ENCODE results near the gene RABEP2. TPM values are rescaled to one million over a fixed set of nuclear protein-coding genes. Genes with fewer than 3 reads are reported as not detected.
"Not testable (repeated sequence)": the region's sequence is repeated elsewhere in the genome, so short reads cannot be mapped to it uniquely, and the experiment has no call there.

The RABEP2 gene
- total RNA-seq, 6 experiments from 2014 or later, result 19.8 to 24.9 (median 21.9) TPM

GRCh38 chr16:28931801-28932225, 6.8 kb upstream of the RABEP2 start, which contains the start of gene CD19:
TSS of gene CD19 (plus strand) at chr16:28931971. CDS start at chr16:28932001, 30 bp downstream.
- no peak for DNase-seq
- Mint-ChIP-seq H3K27ac (no peak within 1 kb of the TSS), H3K27me3 (ENCODE audit: insufficient read depth) (peaks cover 9% of the 10 kb centered on the region), H3K9me3 (no peaks in the 10 kb centered on the region), H3K36me3 (ENCODE audit: low read depth) (peaks cover 3% of the 10 kb centered on the region; the same call in 1 of the 2 replicates), H3K4me1 (ENCODE audit: low read depth) (peaks cover 9% of the 10 kb centered on the region; the same call in 1 of the 2 replicates), H3K4me3 (no peak within 1 kb of the TSS)
- TF ChIP-seq, protein P1, sequence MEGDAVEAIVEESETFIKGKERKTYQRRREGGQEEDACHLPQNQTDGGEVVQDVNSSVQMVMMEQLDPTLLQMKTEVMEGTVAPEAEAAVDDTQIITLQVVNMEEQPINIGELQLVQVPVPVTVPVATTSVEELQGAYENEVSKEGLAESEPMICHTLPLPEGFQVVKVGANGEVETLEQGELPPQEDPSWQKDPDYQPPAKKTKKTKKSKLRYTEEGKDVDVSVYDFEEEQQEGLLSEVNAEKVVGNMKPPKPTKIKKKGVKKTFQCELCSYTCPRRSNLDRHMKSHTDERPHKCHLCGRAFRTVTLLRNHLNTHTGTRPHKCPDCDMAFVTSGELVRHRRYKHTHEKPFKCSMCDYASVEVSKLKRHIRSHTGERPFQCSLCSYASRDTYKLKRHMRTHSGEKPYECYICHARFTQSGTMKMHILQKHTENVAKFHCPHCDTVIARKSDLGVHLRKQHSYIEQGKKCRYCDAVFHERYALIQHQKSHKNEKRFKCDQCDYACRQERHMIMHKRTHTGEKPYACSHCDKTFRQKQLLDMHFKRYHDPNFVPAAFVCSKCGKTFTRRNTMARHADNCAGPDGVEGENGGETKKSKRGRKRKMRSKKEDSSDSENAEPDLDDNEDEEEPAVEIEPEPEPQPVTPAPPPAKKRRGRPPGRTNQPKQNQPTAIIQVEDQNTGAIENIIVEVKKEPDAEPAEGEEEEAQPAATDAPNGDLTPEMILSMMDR (IDR thresholded peaks at IDR 0.05), result no peak

DNA sequence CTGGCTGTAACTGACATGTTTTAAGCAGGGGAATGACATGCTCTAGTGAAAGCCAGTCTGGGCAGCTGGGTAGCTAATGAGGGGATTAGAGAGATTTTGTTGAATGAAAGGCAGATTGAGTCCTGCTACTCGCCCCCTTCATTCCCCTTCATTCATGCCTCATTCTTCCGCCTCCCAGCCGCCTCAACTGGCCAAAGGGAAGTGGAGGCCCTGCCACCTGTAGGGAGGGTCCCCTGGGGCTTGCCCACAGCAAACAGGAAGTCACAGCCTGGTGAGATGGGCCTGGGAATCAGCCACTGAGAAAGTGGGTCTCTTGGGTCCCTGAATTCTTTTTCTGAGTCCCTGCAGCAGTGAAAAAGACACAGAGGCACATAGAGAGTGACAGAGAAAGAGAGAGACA, 5.6 kb upstream of the RABEP2 start:
- Mint-ChIP-seq H3K27ac (no peak overlapping the region), H3K36me3 (ENCODE audit: low read depth) (0 out of 2 replicates have a peak, but pooled peaks cover 3% of the 10 kb centered on the region), H3K27me3 (ENCODE audit: insufficient read depth) (peaks cover 10% of the 10 kb centered on the region), H3K9me3 (no peaks in the 10 kb centered on the region), H3K4me1 (ENCODE audit: low read depth) (peaks cover 5% of the 10 kb centered on the region; the same call in 1 of the 2 replicates), H3K4me3 (no peak overlapping the region)
- DNase-seq, result no peak
- TF ChIP-seq, protein P1 (IDR thresholded peaks at IDR 0.05), result no peak

DNA sequence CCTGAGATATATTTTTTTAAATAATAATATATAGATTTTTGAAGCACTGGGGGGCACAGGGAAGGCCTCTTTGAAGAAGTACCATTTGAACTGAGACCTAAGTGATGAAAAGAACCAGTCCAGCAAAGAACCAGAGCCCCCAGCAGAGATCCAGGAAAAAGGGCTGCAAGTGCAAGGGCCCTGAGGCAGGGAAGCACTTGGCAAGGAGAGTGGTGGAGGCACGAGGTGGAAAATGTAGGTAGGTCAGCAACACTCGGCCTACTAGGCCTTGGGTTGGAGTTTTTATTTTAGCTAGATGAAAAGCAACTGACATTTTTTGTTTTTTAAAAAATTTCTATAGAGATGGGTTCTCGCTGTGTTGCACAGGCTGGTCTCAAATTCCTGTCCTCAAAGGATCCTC, 5.2 kb upstream of the RABEP2 start:
- Mint-ChIP-seq H3K27ac (no peak overlapping the region), H3K27me3 (ENCODE audit: insufficient read depth) (peaks cover 11% of the 10 kb centered on the region), H3K9me3 (no peaks in the 10 kb centered on the region), H3K4me3 (no peak overlapping the region), H3K36me3 (ENCODE audit: low read depth) (0 out of 2 replicates have a peak, but pooled peaks cover 3% of the 10 kb centered on the region), H3K4me1 (ENCODE audit: low read depth) (peaks cover 5% of the 10 kb centered on the region; the same call in 1 of the 2 replicates)
- DNase-seq, result no peak
- TF ChIP-seq, protein P1 (IDR thresholded peaks at IDR 0.05), result no peak

GRCh38 chr16:28927815-28928214, 2.8 kb upstream of the RABEP2 start:
- H3K4me3 Mint-ChIP-seq, result no peak overlapping the region
- no peaks in the 10 kb centered on the region for H3K9me3 Mint-ChIP-seq
- H3K27ac Mint-ChIP-seq, result no peak overlapping the region
- no peak for DNase-seq
- H3K36me3 Mint-ChIP-seq (ENCODE audit: low read depth), result no peaks in the 10 kb centered on the region
- H3K27me3 Mint-ChIP-seq (ENCODE audit: insufficient read depth), result peaks cover 6% of the 10 kb centered on the region; the same call in 1 of the 2 replicates
- TF ChIP-seq, protein P1 (IDR thresholded peaks at IDR 0.05), result no peak
- peaks cover 11% of the 10 kb centered on the region; the same call in 1 of the 2 replicates for H3K4me1 Mint-ChIP-seq (ENCODE audit: low read depth)

DNA sequence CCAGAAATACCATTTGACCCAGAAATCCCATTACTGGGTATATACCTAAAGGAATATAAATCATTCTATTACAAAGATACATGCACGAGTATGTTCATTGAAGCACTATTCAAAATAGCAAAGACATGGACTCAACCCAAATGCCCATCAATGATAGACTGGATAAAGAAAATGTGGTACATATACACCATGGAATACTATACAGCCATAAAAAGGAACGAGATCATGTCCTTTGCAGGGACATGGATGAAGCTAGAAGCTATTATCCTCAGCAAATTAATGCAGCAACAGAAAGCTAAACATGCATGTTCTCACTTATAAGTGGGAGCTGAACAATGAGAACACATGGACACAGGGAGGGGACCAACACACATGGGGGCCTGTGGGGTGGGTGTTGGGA, 1.2 kb upstream of the RABEP2 start:
- Mint-ChIP-seq H3K4me1 (ENCODE audit: low read depth) (peaks cover 11% of the 10 kb centered on the region; the same call in 1 of the 2 replicates), H3K4me3 (peak overlapping the region; percentile 94), H3K27ac (peak overlapping the region; percentile 92)
- not testable (repeated sequence) for H3K27me3 Mint-ChIP-seq (ENCODE audit: insufficient read depth); H3K9me3 Mint-ChIP-seq; H3K36me3 Mint-ChIP-seq (ENCODE audit: low read depth); DNase-seq

- Mint-ChIP-seq H3K36me3 (ENCODE audit: low read depth) (peaks cover 6% of the 10 kb centered on the region; the same call in 1 of the 2 replicates), H3K9me3 (no peaks in the 10 kb centered on the region), H3K27me3 (ENCODE audit: insufficient read depth) (peaks cover 4% of the 10 kb centered on the region; the same call in 1 of the 2 replicates), H3K4me3 (peak overlapping the region; percentile 94), H3K4me1 (ENCODE audit: low read depth) (peaks cover 11% of the 10 kb centered on the region; the same call in 1 of the 2 replicates), H3K27ac (peak overlapping the region; percentile 92)
- TF ChIP-seq, protein P1 (IDR thresholded peaks at IDR 0.05), result no peak
- DNase-seq, result peak; percentile 70
Observed at GRCh38 chr16:28925386-28926228, 569 bp upstream of the RABEP2 start.

Measured in HFFc6 (cell line).